Calu3 (cell line): ENCODE results near the gene SIM1. TPM values are rescaled to one million over a fixed set of nuclear protein-coding genes. Genes with fewer than 3 reads are reported as not detected.

Experiments used
- BruUV-seq: library from RNA; stranded (reverse); fragments of 400-500 nt; replicated peaks from 2 replicates; lab custom pipeline; 2021; lab: Mats Ljungman, UMichigan
- CTCF ChIA-PET: fragments of 300-600 bp; sonication (Branson Sonifier 250); formaldehyde crosslinking; loops from one replicate; lab custom pipeline; 2022; ENCODE audit warnings: antibody characterized with exemption; lab: Charles Lee
- DNase-seq: peaks from one replicate; pipeline ENCODE4 v3.0.0; 2022
- H3K27ac Mint-ChIP-seq: one replicate; pipeline ENCODE4 v1.8.0; 2022; ENCODE audit warnings: mixed read lengths; ENCODE audit not compliant: unreplicated experiment
- H3K27me3 Mint-ChIP-seq: one replicate; pipeline ENCODE4 v1.8.0; 2022; ENCODE audit warnings: mixed read lengths; ENCODE audit not compliant: unreplicated experiment
- H3K36me3 Mint-ChIP-seq: one replicate; pipeline ENCODE4 v1.8.0; 2022; ENCODE audit warnings: mild to moderate bottlenecking, moderate library complexity, mixed read lengths; ENCODE audit not compliant: insufficient read depth, unreplicated experiment
- H3K4me1 Mint-ChIP-seq: one replicate; pipeline ENCODE4 v1.8.0; 2022; ENCODE audit warnings: mild to moderate bottlenecking, low read depth, mixed read lengths; ENCODE audit not compliant: unreplicated experiment
- H3K4me3 Mint-ChIP-seq: one replicate; pipeline ENCODE4 v1.8.0; 2022; ENCODE audit warnings: mild to moderate bottlenecking, low read depth, moderate library complexity, mixed read lengths; ENCODE audit not compliant: unreplicated experiment
- H3K9me3 Mint-ChIP-seq: one replicate; pipeline ENCODE4 v1.8.0; 2022; ENCODE audit warnings: low read depth, mixed read lengths; ENCODE audit not compliant: unreplicated experiment
- CTCF ChIP-seq: fragments of 200-600 bp; IDR thresholded peaks from one replicate; pipeline ENCODE4 v1.8.0; 2022; ENCODE audit warnings: antibody characterized with exemption; ENCODE audit not compliant: unreplicated experiment
- intact Hi-C: fragments of 100-400 bp; cut with micrococcal nuclease; formaldehyde crosslinking; loops from one replicate; pipeline ENCODE4 v1.10.0; 2022; ENCODE audit not compliant: unreplicated experiment
- total RNA-seq: library from RNA; stranded (reverse); gene quantifications from 2 replicates; pipeline ENCODE4 v1.2.3, GENCODE V29; 2022

Gene SIM1
- total RNA-seq, 1 experiment from 2014 or later: not detected

GRCh38 chr6:100388868-100389519 lies 75.7 kb downstream of the SIM1 start:
- CTCF ChIA-PET: no interaction called here
- intact Hi-C loops: no loop called here
- no peak for TF ChIP-seq CTCF
- H3K36me3 Mint-ChIP-seq: no peaks in the 10 kb centered on the region
- no peaks in the 10 kb centered on the region for H3K27me3 Mint-ChIP-seq
- H3K9me3 Mint-ChIP-seq: no peaks in the 10 kb centered on the region
- no TSS peak for BruUV-seq
- DNase-seq: no peak
- no peak overlapping the region for H3K27ac Mint-ChIP-seq
- H3K4me3 Mint-ChIP-seq: no peak overlapping the region
- no peaks in the 10 kb centered on the region for H3K4me1 Mint-ChIP-seq

GRCh38 chr6:100382767-100383195 lies 81.9 kb downstream of the SIM1 start:
- intact Hi-C loops: no loop called here
- TF ChIP-seq CTCF: no peak
- CTCF ChIA-PET: no interaction called here
- no peaks in the 10 kb centered on the region for H3K4me1 Mint-ChIP-seq
- DNase-seq: no peak
- H3K27me3 Mint-ChIP-seq: no peaks in the 10 kb centered on the region
- BruUV-seq: no TSS peak
- H3K27ac Mint-ChIP-seq: no peak overlapping the region
- H3K36me3 Mint-ChIP-seq: no peaks in the 10 kb centered on the region
- no peak overlapping the region for H3K4me3 Mint-ChIP-seq
- no peaks in the 10 kb centered on the region for H3K9me3 Mint-ChIP-seq

GRCh38 chr6:100382031-100382430 lies 82.7 kb downstream of the SIM1 start:
- intact Hi-C loops: no loop called here
- no peak overlapping the region for H3K27ac Mint-ChIP-seq
- DNase-seq: no peak
- H3K27me3 Mint-ChIP-seq: no peaks in the 10 kb centered on the region
- no peak overlapping the region for H3K4me3 Mint-ChIP-seq
- H3K9me3 Mint-ChIP-seq: no peaks in the 10 kb centered on the region
- CTCF ChIA-PET: no interaction called here
- H3K36me3 Mint-ChIP-seq: no peaks in the 10 kb centered on the region
- H3K4me1 Mint-ChIP-seq: no peaks in the 10 kb centered on the region
- no TSS peak for BruUV-seq
- TF ChIP-seq CTCF: no peak

GRCh38 chr6:100381111-100381510 lies 83.6 kb downstream of the SIM1 start:
- intact Hi-C loops: no loop called here
- H3K27me3 Mint-ChIP-seq: no peaks in the 10 kb centered on the region
- H3K27ac Mint-ChIP-seq: no peak overlapping the region
- no TSS peak for BruUV-seq
- no peak for DNase-seq
- no peaks in the 10 kb centered on the region for H3K4me1 Mint-ChIP-seq
- CTCF ChIA-PET: interaction anchor here (0.6 kb wide), 1 partner anchor 1286 kb away, joined by 3 read pairs; no protein-coding TSS in a partner anchor
- no peak for TF ChIP-seq CTCF
- no peaks in the 10 kb centered on the region for H3K36me3 Mint-ChIP-seq
- H3K4me3 Mint-ChIP-seq: no peak overlapping the region
- H3K9me3 Mint-ChIP-seq: no peaks in the 10 kb centered on the region
